Measurements from ENCODE around the gene FAM135A.
A peak's percentile ranks its signal among the peaks of the same experiment; 100 is the strongest.
"Not testable (repeated sequence)": the region's sequence is repeated elsewhere in the genome, so short reads cannot be mapped to it uniquely, and the experiment has no call there.

FAM135A gene

DNA sequence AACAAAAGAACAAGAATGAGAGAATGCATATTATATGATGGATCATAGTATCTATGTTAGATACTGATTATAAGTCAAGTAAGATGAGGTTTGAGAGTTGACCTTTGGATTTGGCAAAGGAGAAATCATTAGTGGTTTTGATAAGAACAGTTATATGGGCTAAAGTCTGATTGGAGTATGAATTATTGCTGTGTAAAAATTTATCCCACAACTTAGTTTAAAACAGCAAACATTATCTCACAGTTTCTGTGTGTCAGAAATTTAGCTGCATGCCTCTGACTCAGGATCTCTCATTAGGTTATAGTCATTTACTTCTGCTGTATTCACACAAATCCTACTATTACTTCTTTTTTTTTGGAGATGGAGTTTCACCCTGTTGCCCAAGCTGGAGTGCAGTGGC, 56.7 kb downstream of the FAM135A start:
- no peak for DNase-seq

DNA sequence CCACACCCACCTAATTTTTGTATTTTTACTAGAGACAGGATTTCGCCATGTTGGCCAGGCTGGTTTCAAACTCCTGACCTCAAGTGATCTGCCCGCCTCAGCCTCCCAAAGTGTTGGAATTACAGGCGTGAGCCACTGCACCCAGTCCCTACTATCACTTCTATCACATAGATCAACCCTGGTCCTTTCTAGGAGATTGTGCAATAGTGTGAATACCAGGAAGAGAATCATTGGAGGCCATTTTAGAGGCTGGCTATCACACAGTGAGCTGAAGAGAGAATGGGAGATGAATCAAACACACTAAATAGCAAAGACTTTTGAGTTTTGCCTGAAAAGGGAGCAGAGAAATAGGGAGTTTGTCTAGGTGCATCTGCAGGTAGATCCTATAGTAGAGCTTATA, 57.2 kb downstream of the FAM135A start:
- not testable (repeated sequence) for DNase-seq

DNA sequence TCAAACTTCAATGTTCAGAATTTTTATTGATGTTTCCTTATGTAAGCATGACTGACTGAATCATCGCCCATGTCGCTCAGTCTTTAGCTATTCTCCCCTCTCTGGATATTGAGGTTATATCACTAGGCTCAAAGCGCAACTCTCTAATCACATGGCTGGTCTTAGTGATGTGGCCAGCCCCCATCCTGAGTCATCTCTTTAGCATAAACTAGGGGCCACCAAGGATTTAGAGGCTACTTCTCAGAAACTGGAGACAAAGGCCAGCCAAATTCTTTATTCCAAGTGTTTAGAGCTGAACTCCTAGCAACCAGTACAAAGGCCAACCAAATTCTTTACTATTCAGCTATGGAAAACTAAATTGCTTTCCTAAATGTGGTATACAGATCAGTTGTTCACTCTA, 61.4 kb downstream of the FAM135A start:
- no peak for DNase-seq

DNA sequence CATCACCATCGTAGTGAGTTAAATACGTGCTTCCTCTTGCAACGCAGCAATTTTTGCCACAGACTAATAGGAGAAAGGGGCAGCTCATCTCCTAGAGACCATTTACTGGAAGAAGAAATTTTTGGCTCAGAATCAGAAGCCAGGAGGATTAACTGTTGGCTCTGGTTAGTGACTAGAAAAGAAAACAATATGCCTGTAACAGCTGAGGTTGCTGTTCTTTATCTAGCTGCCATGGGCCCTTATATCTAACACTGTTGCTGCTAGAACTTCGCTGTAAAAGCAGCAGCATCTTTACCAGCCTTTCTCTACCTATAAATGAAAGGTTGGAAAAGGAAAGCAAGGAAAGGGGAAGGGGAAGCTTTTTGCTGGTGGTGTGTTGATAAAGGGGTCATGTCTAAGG, 65.9 kb downstream of the FAM135A start:
- peak; percentile 12 for DNase-seq

DNA sequence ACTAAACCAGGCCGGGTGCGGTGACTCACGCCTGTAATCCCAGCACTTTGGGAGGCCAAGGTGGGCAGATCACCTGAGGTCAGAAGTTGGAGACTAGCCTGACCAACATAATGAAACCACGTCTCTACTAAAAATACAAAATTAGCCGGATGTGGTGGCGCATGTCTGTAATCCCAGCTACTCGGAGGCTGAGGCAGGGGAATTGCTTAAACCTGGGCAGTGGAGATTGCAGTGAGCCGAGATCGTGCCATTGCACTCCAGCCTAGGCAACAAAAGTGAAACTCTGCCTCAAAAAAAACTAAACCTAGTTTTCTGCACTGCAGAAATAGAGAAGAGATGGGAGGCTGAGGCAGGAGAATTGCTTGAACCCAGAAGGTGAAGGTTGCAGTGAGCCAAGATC, 73.3 kb downstream of the FAM135A start:
- DNase-seq = not testable (repeated sequence)

DNA sequence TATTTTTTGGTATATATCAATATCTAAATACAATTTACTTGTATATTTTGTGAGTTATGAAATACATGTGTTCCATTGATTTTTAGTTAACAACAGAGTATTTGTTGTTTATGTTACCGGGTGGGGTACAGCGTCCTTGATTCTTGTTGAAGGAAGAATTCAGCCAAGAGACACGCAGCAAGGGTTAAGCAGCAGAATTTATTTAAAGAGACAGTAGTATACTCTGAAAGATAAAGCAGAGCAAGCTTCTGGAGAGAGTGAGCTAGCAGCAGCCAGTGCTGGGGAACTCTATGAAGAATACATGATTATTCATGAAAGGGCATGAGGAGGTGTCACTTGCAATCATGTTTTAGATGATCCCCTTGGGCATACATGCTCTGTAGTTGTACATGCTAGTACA, 76.1 kb downstream of the FAM135A start:
- DNase-seq = no peak

DNA sequence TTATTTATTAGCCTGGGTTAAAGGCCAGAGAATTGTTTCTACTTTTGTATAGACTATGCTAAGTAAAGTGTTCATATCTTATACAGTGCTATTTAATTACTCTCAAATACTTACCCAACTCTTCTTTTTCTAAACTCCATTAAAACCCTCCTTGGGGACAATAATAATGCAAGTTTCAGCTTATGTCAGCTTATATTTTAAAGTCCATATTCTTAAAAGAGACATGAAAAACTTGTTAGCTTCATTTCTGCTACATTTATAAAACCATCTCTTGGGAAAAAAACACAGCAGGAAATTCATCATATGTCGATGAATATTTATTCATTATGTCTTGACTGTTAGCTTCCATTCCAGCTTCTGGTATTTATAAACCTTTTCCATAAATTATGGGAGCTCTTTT, 81.5 kb downstream of the FAM135A start:
- DNase-seq = no peak

DNA sequence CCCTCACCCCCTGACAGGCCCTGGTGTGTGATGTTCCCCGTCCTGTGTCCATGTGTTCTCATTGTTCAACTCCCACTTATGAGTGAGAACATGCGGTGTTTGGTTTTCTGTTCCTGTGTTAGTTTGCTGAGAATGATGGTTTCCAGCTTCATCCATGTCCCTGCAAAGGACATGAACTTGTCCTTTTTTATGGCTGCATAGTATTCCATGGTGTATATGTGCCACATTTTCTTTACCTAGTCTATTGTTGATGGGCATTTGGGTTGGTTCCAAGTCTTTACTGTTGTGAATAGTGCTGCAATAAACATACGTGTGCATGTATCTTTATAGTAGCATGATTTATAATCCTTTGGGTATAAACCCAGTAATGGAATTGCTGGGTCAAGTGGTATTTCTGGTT, 82.5 kb downstream of the FAM135A start:
- not testable (repeated sequence) for DNase-seq

DNA sequence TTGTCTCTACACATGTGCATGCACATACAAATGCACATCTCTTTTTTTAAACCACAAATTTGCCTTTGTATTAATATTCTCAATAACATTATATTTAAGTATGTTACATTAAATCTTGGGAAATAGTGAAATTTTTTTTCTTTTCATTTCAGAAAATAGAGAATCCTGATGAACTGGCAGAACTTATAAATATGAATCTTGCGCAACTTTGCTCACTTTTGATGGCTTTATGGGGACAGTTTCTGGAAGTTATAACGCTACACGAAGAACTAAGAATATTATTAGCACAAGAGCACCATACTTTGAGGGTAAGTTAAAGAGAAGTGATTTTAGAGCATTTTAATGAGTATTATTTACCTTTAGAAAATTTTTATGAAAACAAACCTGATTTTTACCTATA, 89.2 kb downstream of the FAM135A start:
- no peak for DNase-seq

DNA sequence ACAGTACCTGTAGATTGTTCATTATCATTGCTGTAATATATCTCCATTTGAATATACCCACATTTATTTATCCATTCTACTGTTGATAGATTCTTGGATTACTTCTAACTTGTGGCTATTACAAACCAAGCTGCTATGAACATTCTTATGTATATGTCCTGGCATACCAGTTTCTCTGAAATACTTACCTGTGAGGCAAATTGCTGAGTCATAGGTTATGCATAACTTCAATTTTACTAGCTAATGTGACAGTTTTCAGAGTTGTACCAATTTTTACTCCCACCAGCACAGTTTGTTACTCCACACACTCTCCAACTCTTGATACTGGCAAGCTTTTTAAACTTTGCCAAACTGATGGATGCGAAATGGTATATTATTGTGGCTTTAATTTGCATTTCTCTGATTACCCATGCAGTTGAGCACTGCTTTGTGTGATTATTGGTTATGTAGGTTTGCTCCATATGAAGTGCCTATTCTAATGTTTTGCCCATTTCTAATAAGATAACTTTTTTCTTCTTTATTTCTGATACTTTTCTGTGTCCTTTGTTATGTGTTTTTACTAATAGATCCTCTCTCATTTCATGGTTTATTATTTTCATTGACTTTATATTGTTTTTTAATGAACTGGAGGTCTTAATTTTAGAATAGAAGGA, 90.6 kb downstream of the FAM135A start:
- no peak for DNase-seq

DNA sequence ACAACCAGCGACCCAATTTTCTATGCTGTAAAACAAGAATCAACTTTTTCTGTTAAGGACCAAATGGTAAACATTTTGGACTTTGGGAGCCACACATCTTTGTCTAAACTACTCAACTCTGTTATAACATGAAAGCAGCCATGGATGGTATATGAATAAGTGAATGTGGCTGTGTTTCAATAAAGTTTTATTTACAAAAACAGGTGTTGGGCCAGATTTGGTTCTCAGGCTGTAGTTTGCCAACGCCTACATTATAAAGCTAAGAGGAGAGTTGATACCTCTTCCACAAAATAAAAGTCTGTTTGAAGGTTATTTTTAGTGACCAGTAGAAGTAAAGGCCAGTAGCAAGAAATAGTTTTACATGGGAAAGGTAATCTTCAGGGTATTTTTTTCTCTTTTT, 93.0 kb downstream of the FAM135A start:
- DNase-seq = no peak

DNA sequence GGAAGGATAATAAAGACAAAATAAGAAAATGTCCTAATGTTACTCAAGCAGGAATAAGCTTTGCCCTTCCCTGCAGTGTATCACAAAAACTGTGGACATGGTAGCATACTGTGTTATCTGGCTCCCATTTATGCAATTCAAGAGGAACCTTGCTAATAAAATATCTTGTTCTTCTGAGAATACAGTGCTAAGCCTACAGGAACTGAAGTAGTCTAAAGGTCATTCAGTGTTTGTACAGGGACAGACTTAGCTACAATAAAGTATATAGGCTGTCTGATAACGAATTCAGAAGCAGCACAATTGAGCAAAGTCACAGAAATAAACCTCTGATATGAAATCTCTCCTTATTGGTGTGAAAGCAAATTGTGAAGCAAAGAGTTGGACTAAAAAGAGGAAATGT, 93.9 kb downstream of the FAM135A start:
- no peak for DNase-seq

DNA sequence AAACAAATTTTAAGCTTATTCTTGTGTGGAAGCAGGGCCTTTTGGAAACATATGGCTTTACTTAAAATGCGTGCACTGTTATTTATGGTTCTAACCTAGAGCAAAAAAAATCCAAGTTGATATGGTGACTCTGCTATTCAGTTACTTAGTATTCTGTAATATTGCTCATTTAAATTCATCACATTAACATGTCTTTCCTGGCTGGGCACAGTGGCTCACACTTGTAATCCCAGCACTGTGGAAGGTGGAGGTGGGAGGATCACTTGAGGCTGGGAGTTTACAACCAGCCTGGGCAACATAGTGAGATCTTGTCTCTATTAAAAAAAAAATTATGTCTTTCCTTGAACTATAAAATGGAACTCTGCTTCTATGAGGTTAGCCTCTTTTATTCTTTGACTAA, 95.6 kb downstream of the FAM135A start:
- DNase-seq = no peak

DNA sequence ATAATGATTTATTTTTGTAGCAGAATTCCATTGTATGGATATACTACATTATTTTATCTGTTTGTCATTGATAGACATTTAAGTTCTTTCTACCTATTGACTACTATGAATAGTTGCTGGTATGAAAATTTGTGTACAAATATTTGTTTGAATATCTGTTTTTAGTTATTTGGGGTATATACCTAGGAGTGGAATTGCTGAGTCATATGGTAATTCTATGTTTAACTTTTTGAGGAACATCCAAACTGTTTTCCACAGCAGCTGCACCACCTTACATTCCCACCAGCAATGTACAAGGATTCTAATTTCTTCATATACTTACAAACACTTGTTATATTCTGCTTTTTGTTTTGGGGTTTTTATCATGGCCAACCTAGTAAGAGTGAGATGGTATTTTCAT, 97.3 kb downstream of the FAM135A start:
- no peak for DNase-seq

DNA sequence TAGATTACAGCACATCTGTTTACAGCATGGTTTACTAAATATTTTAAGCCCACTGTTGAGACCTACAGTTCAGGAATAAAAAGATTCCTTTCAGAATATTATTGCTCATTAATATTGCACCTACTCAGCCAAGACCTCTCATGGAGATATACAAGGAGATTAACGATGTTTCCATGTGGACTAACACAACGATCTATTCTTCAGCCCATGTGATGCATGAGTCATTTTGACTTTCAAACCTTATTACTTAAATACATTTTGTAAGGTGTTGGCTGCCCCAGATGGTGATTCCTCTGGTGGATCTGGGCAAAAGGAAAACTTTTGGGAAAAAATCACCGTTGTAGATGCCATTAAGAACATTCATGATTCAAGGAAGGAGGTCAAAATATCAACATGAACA, 105.4 kb downstream of the FAM135A start:
- DNase-seq = no peak

DNA sequence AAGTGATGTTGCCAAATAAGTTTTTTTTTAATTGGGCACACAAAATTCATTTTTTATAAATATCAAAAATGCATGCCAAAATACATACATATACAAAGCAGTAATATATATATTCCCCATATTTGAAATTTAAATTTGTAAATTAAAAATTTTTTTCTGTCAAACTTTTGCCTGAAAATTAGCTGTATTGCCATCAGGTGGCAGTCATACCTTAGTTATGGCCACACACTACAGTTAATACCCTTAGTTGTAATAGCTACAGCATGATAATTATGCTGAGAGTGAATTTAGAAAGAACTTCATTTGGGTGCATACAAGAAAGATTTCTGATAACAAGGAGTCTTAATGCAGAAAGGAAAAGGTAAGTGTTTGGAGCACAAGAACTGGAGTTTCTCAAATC, 107.3 kb downstream of the FAM135A start:
- DNase-seq = no peak

DNA sequence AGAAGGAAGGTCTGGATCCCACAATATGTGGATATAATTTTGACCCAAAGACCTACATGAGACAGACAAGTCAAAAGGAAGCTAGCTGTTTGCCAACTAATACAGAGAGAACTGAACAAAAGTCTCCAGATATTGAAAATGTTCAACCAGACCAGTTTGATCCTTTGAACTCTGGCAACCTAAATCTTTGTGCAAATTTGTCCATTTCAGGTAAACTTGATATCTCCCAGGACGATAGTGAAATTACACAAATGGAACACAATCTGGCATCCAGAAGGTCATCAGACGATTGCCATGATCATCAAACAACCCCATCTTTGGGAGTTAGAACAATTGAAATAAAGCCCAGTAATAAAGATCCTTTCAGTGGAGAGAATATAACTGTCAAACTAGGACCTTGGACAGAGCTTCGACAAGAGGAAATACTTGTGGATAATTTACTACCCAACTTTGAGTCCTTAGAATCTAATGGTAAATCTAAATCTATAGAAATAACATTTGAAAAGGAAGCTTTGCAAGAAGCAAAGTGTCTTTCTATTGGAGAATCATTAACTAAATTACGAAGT, 111.5 kb downstream of the FAM135A start:
- no peak for DNase-seq

DNA sequence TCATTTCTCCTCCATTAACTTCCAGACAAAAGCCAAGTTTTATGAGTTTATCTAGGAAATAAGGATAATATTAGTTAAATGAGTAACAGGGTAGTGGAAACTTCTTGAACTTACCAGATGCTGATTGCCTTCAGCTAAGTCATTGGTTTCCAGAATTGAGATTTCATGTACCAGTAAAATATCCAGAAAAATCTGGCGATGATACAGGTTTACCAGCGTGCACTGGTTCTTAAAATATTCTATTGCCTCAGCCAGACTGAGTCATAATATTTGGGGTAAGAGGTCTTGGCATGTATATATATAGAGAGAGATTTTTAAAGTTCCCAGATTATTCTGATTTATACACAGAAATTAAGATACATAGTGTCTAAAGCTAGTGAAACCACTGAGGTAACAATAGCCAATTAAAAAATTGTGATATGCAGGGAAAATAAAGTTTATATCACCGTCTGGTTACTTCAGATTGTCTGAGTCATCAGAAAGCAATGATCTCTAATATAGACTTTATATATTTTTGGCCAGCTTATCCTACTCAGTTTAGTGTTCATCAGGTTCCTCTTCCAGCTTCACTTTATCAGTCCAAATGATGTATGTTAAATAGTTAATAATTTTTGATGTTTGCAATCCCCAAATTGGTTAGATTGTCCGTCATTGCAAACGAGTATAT, 113.9 kb downstream of the FAM135A start:
- DNase-seq = no peak

DNA sequence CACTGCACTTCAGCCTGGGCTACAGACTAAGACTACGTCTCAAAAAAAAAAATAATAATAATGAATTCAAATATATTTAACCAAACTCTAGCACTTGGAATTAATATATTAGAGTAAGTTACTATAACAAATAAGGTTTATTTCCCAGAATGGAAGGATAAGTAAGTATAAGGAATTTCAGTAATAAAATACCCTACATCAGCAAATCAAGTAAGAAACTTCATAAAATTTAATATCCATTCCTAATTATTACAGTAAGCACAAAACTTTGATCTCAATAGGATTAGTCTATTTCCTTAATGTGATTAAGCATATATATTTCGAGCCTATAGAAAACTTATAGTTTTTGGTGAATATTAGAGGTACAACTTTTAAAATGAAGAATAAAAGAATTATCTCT, 116.7 kb downstream of the FAM135A start:
- no peak for DNase-seq

DNA sequence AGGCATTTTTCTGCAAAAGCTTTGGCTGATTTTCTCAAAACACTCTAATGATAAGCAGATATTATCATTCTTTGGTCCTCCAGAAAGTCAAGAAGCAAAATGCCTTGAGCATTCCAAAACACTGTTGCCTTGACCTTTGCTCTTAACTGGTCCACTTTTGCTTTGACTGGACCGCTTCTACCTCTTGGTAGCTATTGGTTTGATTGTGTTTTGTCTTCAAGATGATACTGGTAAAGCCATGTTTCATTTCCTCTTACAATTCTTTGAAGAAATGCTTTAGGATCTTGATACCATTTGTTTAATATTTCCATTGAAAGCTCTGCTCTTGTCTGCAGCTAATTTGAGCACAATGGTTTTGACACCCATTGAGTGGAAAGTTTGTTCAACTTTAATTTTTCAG, 117.8 kb downstream of the FAM135A start:
- no peak for DNase-seq

DNA sequence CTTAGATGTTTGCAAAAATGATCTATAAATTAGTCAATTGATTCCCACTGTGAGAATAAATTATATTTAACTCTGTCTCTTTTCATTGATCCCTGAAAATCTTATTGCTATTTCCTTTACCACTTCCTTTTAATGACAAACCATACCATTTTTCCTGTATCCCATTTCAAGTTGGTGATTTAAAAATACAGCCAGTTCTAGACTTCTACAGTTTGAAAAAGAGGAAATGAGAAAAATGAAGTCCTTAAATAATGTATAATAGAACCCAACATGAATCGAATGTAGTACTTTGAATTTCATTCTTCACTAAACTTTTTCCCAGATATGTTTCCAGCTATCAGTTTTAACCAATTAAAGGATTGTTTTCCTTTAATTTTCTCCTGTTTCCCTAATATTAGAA, 124.0 kb downstream of the FAM135A start:
- DNase-seq = no peak

DNA sequence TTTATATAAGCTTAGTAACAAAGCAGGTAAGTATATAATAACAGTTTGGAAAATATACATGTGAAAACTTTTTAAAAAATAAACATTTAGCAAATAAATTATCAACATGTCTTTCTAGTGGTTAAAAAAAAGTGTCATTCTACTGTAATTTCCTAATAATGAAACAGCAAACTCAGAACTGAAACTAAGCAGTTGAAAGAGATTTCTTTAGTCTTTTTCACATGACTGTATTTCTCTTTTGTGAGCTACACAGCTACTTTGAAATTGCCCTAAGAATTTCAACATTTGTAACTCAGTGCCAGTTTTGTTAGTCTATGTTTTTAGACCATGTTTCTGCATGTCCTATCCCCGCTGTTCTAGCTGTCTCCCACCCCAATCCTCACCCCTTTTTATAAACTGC, 125.1 kb downstream of the FAM135A start:
- DNase-seq = no peak

DNA sequence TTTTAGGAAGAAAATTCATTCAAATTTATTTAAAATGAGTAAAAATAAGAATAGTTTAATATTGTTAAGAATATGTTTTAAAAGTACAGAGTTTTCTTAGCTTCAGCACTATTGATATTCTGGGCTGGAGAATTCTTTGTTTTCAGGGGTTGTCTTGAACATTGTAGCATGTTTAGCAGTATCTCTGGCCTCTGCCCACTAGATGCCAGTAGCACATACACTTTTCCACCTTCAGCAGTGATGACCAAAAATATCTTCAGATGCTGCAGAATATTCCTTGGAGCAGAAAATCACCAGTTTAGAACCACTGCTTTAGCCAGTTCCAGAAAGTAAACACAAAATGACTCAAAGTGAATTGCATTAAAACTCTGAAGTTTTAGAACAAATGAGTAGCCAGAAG, 134.0 kb downstream of the FAM135A start:
- DNase-seq = peak; percentile 23

DNA sequence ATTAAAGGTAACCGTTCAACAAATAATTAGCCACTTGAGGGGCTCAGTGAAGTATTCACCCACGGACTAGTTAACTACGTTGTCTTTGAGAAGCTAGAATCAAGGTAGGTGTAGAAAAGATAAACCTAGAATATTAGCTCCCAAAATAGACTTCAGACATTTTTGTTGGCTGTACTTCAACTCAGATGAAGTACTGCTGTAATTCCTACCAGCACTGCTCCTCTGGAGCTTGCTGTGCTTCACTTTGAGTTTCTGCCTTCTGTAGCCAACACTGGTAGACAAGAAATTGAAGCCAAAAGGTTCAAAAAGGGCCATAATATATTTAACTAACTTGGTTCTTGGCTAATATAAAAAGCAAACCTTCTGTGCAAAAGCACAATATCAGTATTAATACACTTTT, 134.6 kb downstream of the FAM135A start:
- DNase-seq = no peak

DNA sequence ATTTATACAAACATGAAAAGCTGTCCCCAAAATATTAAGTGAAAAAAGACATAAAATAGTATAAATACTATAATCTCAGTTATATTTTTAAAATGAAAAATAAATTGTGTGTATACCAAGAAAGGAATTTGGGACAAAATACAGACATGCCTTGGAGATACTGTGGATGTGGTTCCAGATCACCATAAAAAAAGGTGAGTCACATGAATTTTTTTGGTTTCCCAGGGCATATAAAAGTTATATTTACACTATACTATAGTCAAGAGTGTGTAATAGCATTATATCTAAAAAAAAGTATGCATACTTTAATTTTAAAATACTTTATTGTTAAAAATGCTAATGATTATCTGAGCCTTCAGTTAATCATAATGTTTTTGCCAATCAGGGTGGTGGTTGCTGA, 136.0 kb downstream of the FAM135A start:
- no peak for DNase-seq
